Cardiac muscle cell (in vitro differentiated cells and primary cell): ENCODE measurements around the gene SNAPC4. TPM values are rescaled to one million over a fixed set of nuclear protein-coding genes. Genes with fewer than 3 reads are reported as not detected.

ENCODE experiments used
- DNase-seq, 2 donors: peaks; one replicate each; pipeline versions ENCODE4 v3.0.0 to v3.0.0-alpha.2; 2010 to 2017; ENCODE audit warnings: low read depth in 1 of 2, low spot score in 1 of 2
- H3K27ac ChIP-seq: fragments of 200-600 bp; sonication (generic); 2 replicates; pipeline ENCODE4 v1.5.1; 2016
- H3K27me3 ChIP-seq: fragments of 200-600 bp; sonication (generic); 2 replicates; pipeline ENCODE4 v1.6.0; 2016; ENCODE audit warnings: control low read depth
- H3K36me3 ChIP-seq: fragments of 200-600 bp; sonication (generic); 2 replicates; pipeline ENCODE4 v1.5.1; 2016; ENCODE audit warnings: control low read depth
- H3K4me1 ChIP-seq: fragments of 200-600 bp; sonication (generic); 2 replicates; pipeline ENCODE4 v1.8.1; 2017; ENCODE audit warnings: low read depth, mild to moderate bottlenecking, mixed run types
- H3K4me3 ChIP-seq: fragments of 200-600 bp; sonication (generic); 2 replicates; pipeline ENCODE4 v1.5.1; 2016; ENCODE audit warnings: mild to moderate bottlenecking
- H3K9me3 ChIP-seq: fragments of 200-600 bp; sonication (generic); 2 replicates; pipeline ENCODE4 v1.5.1; 2017; ENCODE audit warnings: low read depth, mild to moderate bottlenecking, control low read depth
- polyA plus RNA-seq: library from polyadenylated mRNA; unstranded; fragments of >200 nt; fragmentation: Nextera tagmentation; extraction: Ambion mirVana; gene quantifications from 2 replicates; pipeline ENCODE4 v1.2.1, GENCODE V29; 2016
- total RNA-seq: library from RNA; depleted of rRNA; stranded (reverse); fragments of >200 nt; gene quantifications from 2 replicates; pipeline ENCODE4 v1.2.3, GENCODE V29; 2016
- TF ChIP-seq, protein P1 (sequence below): IDR thresholded peaks from 2 replicates; pipeline ENCODE4 v1.5.1; 2012; ENCODE audit warnings: low read depth, mild to moderate bottlenecking, low read length

Gene SNAPC4
- total and polyA plus RNA-seq, 2 experiments from 2014 or later: 7.7 to 12.7 TPM

DNA sequence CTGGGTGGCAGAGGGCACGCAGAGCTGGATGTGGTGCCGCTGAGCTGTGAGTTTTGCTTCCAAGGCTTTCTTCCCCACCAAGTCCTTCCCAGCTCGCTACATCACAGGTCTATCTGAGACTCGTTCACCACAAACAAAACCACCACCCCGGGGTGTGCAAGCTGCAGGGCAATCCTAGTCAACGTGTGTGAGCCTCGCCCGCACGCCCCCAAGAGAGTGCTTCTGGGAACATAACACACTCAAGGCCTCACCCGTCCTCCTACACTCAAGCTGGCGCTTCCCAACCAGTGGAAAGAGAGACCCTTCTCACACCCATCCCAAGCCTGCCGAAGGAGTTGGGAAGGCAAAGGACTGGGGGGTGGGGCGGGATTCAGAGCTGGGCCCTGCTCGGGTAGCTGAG, 10.6 kb downstream of the SNAPC4 start:
- no peak for DNase-seq
- no peak overlapping the region for H3K27ac ChIP-seq
- no peaks in the 10 kb centered on the region for H3K9me3 ChIP-seq
- H3K36me3 ChIP-seq: peaks cover 21% of the 10 kb centered on the region
- no peaks in the 10 kb centered on the region for H3K27me3 ChIP-seq
- H3K4me3 ChIP-seq: no peak overlapping the region
- no peaks in the 10 kb centered on the region for H3K4me1 ChIP-seq
- TF ChIP-seq, protein P1, sequence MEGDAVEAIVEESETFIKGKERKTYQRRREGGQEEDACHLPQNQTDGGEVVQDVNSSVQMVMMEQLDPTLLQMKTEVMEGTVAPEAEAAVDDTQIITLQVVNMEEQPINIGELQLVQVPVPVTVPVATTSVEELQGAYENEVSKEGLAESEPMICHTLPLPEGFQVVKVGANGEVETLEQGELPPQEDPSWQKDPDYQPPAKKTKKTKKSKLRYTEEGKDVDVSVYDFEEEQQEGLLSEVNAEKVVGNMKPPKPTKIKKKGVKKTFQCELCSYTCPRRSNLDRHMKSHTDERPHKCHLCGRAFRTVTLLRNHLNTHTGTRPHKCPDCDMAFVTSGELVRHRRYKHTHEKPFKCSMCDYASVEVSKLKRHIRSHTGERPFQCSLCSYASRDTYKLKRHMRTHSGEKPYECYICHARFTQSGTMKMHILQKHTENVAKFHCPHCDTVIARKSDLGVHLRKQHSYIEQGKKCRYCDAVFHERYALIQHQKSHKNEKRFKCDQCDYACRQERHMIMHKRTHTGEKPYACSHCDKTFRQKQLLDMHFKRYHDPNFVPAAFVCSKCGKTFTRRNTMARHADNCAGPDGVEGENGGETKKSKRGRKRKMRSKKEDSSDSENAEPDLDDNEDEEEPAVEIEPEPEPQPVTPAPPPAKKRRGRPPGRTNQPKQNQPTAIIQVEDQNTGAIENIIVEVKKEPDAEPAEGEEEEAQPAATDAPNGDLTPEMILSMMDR: no peak

DNA sequence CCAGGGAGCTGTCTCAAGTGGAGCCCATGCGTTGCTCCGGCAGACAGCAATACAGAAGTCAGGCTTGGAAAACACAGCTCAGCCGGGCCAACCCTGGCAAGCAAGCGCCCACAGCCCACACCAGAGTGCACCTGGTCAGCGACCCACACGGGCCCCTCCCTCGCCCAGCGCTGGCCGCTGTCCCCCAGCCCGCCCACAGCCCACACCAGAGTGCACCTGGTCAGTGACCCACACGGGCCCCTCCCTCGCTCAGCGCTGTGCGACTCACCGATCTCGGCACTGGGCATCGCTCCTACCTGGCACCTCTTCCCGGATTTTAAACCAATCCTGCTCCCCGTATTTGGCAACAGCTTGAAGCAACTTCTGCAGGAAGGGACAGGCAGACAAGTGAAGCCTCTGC, 12.8 kb downstream of the SNAPC4 start:
- Histone ChIP-seq H3K4me3 (no peak overlapping the region), H3K36me3 (peaks cover 10% of the 10 kb centered on the region)
- DNase-seq: no peak

DNA sequence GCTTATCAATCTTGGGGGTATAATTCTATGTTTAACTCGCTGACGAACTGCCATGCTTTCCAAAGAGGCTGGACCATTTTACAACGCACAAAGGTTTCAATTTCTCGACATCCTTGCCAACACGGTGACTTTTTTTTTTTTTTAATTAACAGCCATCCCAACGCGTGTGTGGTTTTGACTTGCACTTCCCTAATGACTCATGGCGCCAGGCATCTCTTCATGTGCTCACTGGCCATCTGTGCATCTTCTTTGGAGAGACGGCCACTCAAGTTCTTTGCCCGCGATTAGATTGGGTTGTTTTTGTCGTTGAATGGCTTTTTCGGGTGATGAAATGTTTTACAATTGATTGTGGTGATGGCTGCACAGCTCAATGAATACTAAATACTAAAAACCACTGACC, 14.0 kb downstream of the SNAPC4 start:
- Histone ChIP-seq H3K9me3 (no peaks in the 10 kb centered on the region), H3K36me3 (peaks cover 10% of the 10 kb centered on the region), H3K27me3 (no peaks in the 10 kb centered on the region), H3K27ac (no peak overlapping the region), H3K4me3 (no peak overlapping the region), H3K4me1 (no peaks in the 10 kb centered on the region)
- no peak for DNase-seq
- TF ChIP-seq, protein P1: no peak

More for the DNA sequence above, 12.8 kb downstream of the SNAPC4 start:
- H3K9me3 ChIP-seq: no peaks in the 10 kb centered on the region
- H3K27me3 ChIP-seq: no peaks in the 10 kb centered on the region
- no peaks in the 10 kb centered on the region for H3K4me1 ChIP-seq
- no peak overlapping the region for H3K27ac ChIP-seq
- TF ChIP-seq, protein P1: no peak

DNA sequence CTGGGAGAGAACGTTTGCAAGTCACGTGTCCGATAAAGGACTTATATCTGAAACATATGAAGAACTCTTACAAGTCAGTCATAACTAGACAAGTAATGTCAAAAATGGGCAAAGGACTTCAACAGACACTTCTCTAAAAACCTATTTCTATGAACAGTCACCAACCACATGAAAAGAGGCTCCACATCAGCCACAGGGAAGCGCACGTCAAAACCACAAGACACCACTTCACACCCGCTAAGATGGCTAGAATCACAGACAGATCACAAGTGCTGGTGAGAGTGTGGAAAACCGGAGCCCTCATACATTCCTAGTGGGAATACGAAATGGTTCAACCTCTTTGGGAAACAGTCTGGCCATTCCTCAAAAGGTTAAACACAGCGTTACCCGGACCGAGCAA, 15.0 kb downstream of the SNAPC4 start:
- no peaks in the 10 kb centered on the region for H3K4me1 ChIP-seq
- DNase-seq: no peak

DNA sequence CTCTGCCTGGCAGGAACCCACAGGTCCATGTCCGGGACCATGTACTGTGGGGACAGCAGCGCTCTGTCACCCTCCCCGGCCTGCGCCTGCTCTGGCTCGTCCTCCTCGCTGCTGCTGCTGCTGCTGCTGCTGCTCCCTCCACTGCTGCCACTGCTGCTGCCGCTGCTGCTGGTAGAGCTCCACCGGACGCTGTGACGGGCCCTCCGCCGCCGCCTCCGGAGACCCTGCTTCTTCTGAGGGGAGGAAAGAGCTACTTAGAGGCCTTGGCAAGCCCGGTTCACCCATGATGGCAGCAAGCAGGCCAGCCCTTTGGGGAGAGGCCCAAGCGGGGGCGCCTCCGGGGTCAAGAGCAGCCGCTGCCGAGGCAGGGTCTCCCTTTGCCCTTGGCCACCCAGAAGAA, 16.5 kb downstream of the SNAPC4 start:
- no peak for DNase-seq
- TF ChIP-seq, protein P1: no peak
- H3K36me3 ChIP-seq: peaks cover 8% of the 10 kb centered on the region

More for the DNA sequence above, 15.0 kb downstream of the SNAPC4 start:
- TF ChIP-seq, protein P1: no peak
- Histone ChIP-seq H3K36me3 (peaks cover 9% of the 10 kb centered on the region), H3K27me3 (no peaks in the 10 kb centered on the region), H3K27ac (no peak overlapping the region), H3K9me3 (no peaks in the 10 kb centered on the region), H3K4me3 (no peak overlapping the region)

DNA sequence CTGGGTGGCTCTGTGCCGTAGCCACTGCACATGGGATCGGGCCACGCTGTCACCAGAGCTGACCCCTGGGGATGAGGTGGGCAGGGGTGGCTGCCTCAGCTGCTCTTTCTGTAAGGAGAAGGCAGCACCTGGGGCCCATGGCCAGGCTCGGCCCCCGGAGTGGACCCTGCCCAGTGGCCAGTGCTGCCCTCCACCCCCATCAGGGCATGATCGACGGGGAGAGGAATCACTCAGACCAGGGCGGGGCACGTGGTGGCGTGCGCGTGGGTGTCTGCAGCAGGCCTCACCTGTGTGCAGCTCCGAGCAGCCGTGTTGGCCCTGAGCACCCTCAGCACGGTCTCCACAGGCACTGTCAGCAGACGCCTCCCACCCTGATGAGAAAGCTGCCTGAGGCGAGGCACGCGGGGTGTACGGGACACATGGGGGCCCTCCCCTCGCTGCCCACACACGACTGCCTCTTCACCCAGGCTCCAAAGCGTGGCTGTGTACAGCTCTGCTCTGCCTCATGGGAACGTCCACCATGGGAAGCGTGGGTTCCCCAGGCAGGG, 17.9 kb downstream of the SNAPC4 start:
- Histone ChIP-seq H3K36me3 (peaks cover 3% of the 10 kb centered on the region), H3K27me3 (no peaks in the 10 kb centered on the region), H3K4me3 (no peak overlapping the region), H3K27ac (no peak overlapping the region), H3K4me1 (no peaks in the 10 kb centered on the region), H3K9me3 (no peaks in the 10 kb centered on the region)
- TF ChIP-seq, protein P1: no peak
- no peak for DNase-seq

More for the DNA sequence above, 16.5 kb downstream of the SNAPC4 start:
- no peak overlapping the region for H3K27ac ChIP-seq
- H3K4me1 ChIP-seq: no peaks in the 10 kb centered on the region
- no peaks in the 10 kb centered on the region for H3K9me3 ChIP-seq
- H3K27me3 ChIP-seq: no peaks in the 10 kb centered on the region
- H3K4me3 ChIP-seq: no peak overlapping the region
